Measurements from ENCODE around the gene PEAR1.

DNA sequence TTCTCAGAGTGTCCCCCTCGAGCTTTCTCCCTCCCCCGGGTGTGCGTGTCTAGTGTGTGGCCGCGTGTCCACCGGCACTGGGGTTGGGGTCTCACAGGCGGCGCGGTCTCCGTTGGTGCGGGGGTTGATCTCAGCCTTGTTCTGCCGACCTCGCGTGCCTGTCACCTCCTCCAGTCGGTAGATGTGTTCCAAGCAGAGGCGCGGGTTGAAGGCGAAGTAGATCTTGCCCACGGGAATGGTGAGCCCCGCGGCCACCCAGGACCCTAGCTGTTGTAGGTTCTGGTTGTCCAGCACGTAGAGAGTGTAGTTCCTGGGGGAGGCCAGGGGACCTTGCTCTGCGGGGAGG lies 44.4 kb upstream of the PEAR1 start:
- TF ChIP-seq, protein P1, sequence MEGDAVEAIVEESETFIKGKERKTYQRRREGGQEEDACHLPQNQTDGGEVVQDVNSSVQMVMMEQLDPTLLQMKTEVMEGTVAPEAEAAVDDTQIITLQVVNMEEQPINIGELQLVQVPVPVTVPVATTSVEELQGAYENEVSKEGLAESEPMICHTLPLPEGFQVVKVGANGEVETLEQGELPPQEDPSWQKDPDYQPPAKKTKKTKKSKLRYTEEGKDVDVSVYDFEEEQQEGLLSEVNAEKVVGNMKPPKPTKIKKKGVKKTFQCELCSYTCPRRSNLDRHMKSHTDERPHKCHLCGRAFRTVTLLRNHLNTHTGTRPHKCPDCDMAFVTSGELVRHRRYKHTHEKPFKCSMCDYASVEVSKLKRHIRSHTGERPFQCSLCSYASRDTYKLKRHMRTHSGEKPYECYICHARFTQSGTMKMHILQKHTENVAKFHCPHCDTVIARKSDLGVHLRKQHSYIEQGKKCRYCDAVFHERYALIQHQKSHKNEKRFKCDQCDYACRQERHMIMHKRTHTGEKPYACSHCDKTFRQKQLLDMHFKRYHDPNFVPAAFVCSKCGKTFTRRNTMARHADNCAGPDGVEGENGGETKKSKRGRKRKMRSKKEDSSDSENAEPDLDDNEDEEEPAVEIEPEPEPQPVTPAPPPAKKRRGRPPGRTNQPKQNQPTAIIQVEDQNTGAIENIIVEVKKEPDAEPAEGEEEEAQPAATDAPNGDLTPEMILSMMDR (IDR thresholded peaks at IDR 0.05): no peak
- TF ChIP-seq EP300 (IDR thresholded peaks at IDR 0.05) (no peak), POLR2A (IDR thresholded peaks at IDR 0.05) (no peak)

Data from ovary (tissue), 3 donors.